ENCODE measurements around the gene ARMC7. TPM values are rescaled to one million over a fixed set of nuclear protein-coding genes. Genes with fewer than 3 reads are reported as not detected.

The ARMC7 gene
- total RNA-seq, 1 donor from 2014 or later, result 3.2 TPM

DNA sequence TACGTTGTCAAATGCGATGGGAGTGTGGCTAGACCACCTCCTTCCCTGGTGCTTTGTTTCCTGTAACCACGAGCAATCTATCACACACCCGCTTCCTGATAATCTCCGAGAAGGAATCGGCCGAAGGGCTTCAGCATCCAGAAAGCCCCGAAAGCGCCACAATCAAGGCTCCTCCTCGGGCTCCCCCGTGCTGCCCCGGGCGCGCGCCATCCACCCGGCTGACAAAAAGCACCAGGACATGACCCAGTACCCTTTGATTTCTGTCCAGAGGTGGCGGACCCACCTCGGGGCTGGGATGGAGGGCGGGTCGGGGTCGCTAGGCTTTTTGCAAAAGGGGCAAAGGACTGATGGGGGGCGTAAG, 743 bp upstream of the ARMC7 start:
- no peak for DNase-seq (ENCODE audit: low read depth)
- FAIRE-seq, result no peak
- TF ChIP-seq, protein P1, sequence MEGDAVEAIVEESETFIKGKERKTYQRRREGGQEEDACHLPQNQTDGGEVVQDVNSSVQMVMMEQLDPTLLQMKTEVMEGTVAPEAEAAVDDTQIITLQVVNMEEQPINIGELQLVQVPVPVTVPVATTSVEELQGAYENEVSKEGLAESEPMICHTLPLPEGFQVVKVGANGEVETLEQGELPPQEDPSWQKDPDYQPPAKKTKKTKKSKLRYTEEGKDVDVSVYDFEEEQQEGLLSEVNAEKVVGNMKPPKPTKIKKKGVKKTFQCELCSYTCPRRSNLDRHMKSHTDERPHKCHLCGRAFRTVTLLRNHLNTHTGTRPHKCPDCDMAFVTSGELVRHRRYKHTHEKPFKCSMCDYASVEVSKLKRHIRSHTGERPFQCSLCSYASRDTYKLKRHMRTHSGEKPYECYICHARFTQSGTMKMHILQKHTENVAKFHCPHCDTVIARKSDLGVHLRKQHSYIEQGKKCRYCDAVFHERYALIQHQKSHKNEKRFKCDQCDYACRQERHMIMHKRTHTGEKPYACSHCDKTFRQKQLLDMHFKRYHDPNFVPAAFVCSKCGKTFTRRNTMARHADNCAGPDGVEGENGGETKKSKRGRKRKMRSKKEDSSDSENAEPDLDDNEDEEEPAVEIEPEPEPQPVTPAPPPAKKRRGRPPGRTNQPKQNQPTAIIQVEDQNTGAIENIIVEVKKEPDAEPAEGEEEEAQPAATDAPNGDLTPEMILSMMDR (IDR thresholded peaks at IDR 0.05; ENCODE audit: insufficient read depth, low read length, severe bottlenecking), result no peak
- Histone ChIP-seq H3K27me3 (ENCODE audit: control insufficient read depth, insufficient read depth, low read length) (no peaks in the 10 kb centered on the region), H3K36me3 (ENCODE audit: control insufficient read depth, insufficient read depth, low read length) (no peaks in the 10 kb centered on the region), H3K4me3 (ENCODE audit: low read depth, low read length) (peak overlapping the region; percentile 47)

DNA sequence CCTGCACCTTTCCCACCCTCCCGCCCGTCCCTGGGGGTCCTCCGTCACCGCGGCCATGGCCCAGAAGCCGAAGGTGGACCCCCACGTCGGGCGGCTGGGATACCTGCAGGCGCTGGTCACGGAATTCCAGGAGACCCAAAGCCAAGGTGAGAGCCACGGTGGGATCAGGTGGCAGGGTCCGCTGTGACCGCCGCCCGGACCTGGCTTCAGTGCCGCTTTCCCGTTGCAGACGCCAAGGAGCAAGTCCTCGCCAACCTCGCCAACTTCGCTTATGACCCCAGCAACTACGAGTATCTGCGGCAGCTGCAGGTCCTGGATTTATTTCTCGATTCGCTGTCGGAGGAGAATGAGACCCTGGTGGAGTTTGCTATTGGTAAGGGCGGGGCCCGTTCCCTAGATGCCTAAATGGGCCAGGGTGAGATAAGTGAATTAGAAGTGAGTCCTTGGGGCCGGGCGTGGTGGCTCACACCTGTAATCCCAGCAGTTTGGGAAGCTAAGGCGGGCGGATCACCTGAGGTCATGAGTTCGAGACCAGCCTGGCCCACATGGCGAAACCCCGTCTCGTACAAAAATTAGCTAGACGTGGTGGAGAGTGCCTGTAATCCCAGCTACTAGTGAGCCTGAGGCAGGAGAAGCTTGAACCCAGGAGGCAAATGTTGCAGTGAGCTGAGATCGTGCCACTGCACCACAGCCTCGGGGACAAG, 617 bp downstream of the ARMC7 start:
- FAIRE-seq, result no peak
- H3K4me3 ChIP-seq (ENCODE audit: low read depth, low read length), result peak overlapping the region; percentile 47
- no peaks in the 10 kb centered on the region for H3K36me3 ChIP-seq (ENCODE audit: control insufficient read depth, insufficient read depth, low read length)
- H3K27me3 ChIP-seq (ENCODE audit: control insufficient read depth, insufficient read depth, low read length), result no peaks in the 10 kb centered on the region
- TF ChIP-seq, protein P1 (IDR thresholded peaks at IDR 0.05; ENCODE audit: insufficient read depth, low read length, severe bottlenecking), result no peak
- no peak for DNase-seq (ENCODE audit: low read depth)

DNA sequence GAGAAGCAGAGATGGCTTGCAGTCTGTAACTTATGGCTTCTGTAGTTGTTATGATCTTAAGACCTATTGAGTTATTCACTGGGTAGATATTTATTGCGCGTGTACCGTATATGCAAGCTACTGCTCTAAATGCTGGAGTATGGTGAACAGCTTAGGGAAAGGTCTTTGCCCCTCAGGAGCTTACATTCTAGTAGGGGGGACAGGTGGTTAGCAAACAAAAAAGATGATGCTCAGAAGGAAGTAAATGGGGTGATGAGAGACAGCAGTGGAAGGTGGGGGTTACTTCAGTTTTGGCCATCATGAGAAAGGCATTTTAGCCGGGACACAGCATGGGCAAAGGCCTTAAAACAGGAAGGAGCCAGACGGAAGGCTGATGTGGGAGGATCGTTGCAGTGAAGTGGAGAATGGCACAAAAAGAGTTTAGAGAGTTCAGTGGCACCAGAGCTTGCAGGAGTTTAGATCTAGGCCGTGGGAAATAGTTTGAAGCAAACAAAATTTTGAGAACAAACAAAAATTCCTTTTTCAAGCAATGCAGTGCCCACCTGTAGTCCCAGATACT, 2.1 kb downstream of the ARMC7 start:
- DNase-seq (ENCODE audit: low read depth), result no peak
- H3K4me3 ChIP-seq (ENCODE audit: low read depth, low read length), result no peak overlapping the region
- H3K27me3 ChIP-seq (ENCODE audit: control insufficient read depth, insufficient read depth, low read length), result no peaks in the 10 kb centered on the region
- TF ChIP-seq, protein P1 (IDR thresholded peaks at IDR 0.05; ENCODE audit: insufficient read depth, low read length, severe bottlenecking), result no peak
- FAIRE-seq, result no peak
- no peaks in the 10 kb centered on the region for H3K36me3 ChIP-seq (ENCODE audit: control insufficient read depth, insufficient read depth, low read length)

DNA sequence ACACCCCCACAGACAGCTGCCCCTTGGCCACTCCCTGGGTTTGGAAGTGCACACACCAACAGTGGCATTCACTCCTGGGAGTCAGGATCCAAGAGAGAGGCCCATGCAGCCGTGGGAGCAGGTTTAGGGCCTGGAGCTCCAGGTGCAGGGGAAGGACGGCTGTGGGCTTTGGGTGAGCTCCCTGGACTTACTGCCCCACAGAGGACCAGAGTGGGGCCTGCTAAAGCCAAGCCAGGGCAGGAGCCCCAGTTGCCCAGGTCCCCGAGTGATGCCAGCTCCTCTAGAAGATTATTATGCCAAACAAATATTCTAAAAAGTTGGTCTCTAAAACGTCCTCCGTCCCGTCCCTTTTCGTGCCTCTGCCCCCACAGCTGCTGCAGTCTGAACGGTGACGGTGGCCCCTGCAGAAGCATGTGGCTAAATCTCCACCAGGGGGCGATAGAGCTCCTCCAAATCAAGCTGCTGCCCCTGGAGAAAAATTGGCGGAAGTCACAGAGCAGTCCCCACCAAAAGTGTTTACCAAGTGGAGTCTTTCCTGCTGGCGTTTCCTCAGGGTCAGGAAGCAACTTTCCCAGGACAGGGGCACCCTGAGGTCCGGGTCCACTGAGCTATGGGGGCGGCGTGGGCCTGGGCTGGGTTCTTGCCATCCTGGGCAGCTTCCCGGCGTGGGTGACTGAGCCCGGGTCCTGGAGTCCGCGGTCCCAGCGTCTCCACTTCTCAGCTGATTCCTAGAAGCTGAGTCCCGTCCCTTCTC, 4.2 kb downstream of the ARMC7 start:
- TF ChIP-seq, protein P1 (IDR thresholded peaks at IDR 0.05; ENCODE audit: insufficient read depth, low read length, severe bottlenecking), result peak; percentile 84
- no peaks in the 10 kb centered on the region for H3K27me3 ChIP-seq (ENCODE audit: control insufficient read depth, insufficient read depth, low read length)
- H3K4me3 ChIP-seq (ENCODE audit: low read depth, low read length), result peak overlapping the region; percentile 35
- peak; percentile 74 for DNase-seq (ENCODE audit: low read depth)
- FAIRE-seq, result no peak
- H3K36me3 ChIP-seq (ENCODE audit: control insufficient read depth, insufficient read depth, low read length), result no peaks in the 10 kb centered on the region

DNA sequence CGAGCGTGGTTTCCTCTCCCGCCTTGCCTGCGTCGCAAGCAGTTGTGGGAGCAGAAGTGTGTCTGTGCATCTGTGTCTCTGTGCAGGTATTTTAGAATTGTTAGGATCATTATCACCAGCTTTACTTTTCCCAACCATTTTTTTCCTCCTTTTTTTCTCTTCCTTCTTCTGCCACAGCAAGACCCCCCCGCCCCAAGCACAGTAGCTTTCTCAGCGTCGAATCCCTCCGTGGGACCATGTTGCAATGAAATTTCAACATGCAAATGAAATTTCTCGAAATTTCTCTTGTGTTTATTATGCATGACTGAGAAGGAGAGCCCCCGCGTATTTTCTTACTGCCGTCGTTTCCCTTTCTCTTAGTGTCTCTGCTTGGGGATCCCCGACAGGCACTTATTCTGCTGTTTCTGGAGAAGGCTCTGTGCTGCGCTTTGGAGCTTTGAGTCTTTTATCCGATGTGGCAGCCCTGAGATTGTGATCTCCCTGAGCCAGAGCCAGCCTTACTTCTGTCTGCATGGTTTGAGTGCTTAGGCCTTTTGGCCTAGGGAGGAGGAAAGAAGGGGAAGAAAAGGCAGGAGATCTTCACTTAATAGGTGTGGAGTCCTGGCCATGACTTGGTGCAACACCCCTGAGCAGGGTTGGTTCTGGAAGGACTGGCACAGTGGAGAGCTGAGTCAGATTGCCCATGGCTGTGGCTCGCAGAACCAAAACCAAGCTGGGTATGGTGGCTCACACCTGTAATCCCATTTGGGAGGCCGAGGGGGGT, 5.0 kb downstream of the ARMC7 start:
- Histone ChIP-seq H3K36me3 (ENCODE audit: control insufficient read depth, insufficient read depth, low read length) (no peaks in the 10 kb centered on the region), H3K4me3 (ENCODE audit: low read depth, low read length) (peak overlapping the region; percentile 35), H3K27me3 (ENCODE audit: control insufficient read depth, insufficient read depth, low read length) (no peaks in the 10 kb centered on the region)
- DNase-seq (ENCODE audit: low read depth) (no peak), FAIRE-seq (no peak)
- TF ChIP-seq, protein P1 (IDR thresholded peaks at IDR 0.05; ENCODE audit: insufficient read depth, low read length, severe bottlenecking), result no peak
